Measurements from ENCODE around the gene TENM3. TPM values are rescaled to one million over a fixed set of nuclear protein-coding genes. Genes with fewer than 3 reads are reported as not detected.

TENM3 gene
- total RNA-seq, 1 donor from 2014 or later = not detected

- no peak overlapping the region for H3K27ac Mint-ChIP-seq
- peaks cover 3% of the 10 kb centered on the region for H3K27me3 Mint-ChIP-seq (ENCODE audit: insufficient read depth)
Observed at GRCh38 chr4:182717788-182718583, 474.8 kb downstream of the TENM3 start.

DNA sequence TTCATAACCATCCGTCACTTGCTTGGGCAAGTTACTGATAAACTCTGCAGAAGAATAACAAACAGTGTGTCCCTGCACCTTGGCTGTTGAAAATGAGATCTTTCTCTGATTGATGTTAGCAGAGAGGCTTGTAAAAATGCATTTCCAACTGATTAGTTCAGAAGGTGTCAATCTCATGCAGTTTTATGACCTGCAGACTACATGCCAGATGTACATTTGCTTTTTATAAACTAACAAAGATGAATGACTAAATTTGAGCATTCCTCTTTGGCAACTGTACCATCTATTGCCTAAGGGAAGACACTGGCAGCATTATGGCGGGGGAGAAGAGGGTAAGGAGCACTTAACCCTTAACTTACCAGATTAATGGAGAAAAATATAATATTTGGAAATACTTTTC, 481.2 kb downstream of the TENM3 start:
- Mint-ChIP-seq H3K9me3 (no peaks in the 10 kb centered on the region), H3K27ac (no peak overlapping the region), H3K27me3 (ENCODE audit: insufficient read depth) (no peaks in the 10 kb centered on the region), H3K4me3 (no peak overlapping the region), H3K36me3 (ENCODE audit: low read depth) (no peaks in the 10 kb centered on the region), H3K4me1 (ENCODE audit: low read depth) (no peaks in the 10 kb centered on the region)
- no peak for DNase-seq (ENCODE audit: low spot score)
- intact Hi-C loops (cut with micrococcal nuclease) = no loop called here

More at GRCh38 chr4:182717788-182718583, 474.8 kb downstream of the TENM3 start:
- intact Hi-C loops (cut with micrococcal nuclease) = no loop called here
- no peaks in the 10 kb centered on the region for H3K9me3 Mint-ChIP-seq
- no peaks in the 10 kb centered on the region for H3K4me1 Mint-ChIP-seq (ENCODE audit: low read depth)
- H3K36me3 Mint-ChIP-seq (ENCODE audit: low read depth) = no peaks in the 10 kb centered on the region
- no peak for DNase-seq (ENCODE audit: low spot score)
- no peak overlapping the region for H3K4me3 Mint-ChIP-seq

GRCh38 chr4:182729516-182729915, 486.3 kb downstream of the TENM3 start:
- Mint-ChIP-seq H3K27me3 (ENCODE audit: insufficient read depth) (no peaks in the 10 kb centered on the region), H3K9me3 (no peaks in the 10 kb centered on the region), H3K27ac (no peak overlapping the region), H3K36me3 (ENCODE audit: low read depth) (no peaks in the 10 kb centered on the region), H3K4me3 (no peak overlapping the region), H3K4me1 (ENCODE audit: low read depth) (no peaks in the 10 kb centered on the region)
- intact Hi-C loops (cut with micrococcal nuclease) = no loop called here
- no peak for DNase-seq (ENCODE audit: low spot score)

- H3K9me3 Mint-ChIP-seq = no peaks in the 10 kb centered on the region
Observed at GRCh38 chr4:182730791-182731190, 487.6 kb downstream of the TENM3 start.

DNA sequence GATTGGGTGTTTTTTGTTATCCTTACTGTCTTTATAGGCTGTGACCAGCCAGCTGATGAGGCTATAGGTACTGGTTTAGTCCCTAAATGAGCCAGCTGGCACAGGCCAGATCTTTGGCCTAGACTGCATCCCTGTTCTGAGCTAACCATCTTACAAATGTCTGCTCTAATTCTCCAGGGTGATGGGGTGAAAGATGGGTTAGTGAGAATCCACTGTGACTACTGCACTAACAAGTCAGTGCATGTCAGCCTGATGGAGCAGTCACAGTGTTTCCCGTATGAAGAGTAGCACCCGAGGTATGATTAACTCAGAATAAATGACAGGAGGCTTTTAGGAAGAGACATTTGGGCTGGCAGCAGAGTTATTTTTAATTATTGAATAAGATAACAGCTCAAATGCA, 493.0 kb downstream of the TENM3 start:
- H3K27ac Mint-ChIP-seq = no peak overlapping the region
- intact Hi-C loops (cut with micrococcal nuclease) = no loop called here
- no peaks in the 10 kb centered on the region for H3K9me3 Mint-ChIP-seq
- H3K36me3 Mint-ChIP-seq (ENCODE audit: low read depth) = no peaks in the 10 kb centered on the region
- no peak overlapping the region for H3K4me3 Mint-ChIP-seq
- DNase-seq (ENCODE audit: low spot score) = no peak
- no peaks in the 10 kb centered on the region for H3K4me1 Mint-ChIP-seq (ENCODE audit: low read depth)
- peaks cover 3% of the 10 kb centered on the region for H3K27me3 Mint-ChIP-seq (ENCODE audit: insufficient read depth)

More at GRCh38 chr4:182730791-182731190, 487.6 kb downstream of the TENM3 start:
- H3K4me3 Mint-ChIP-seq = no peak overlapping the region
- no peaks in the 10 kb centered on the region for H3K4me1 Mint-ChIP-seq (ENCODE audit: low read depth)
- no peaks in the 10 kb centered on the region for H3K27me3 Mint-ChIP-seq (ENCODE audit: insufficient read depth)
- H3K27ac Mint-ChIP-seq = no peak overlapping the region
- intact Hi-C loops (cut with micrococcal nuclease) = no loop called here
- H3K36me3 Mint-ChIP-seq (ENCODE audit: low read depth) = no peaks in the 10 kb centered on the region
- DNase-seq (ENCODE audit: low spot score) = no peak

DNA sequence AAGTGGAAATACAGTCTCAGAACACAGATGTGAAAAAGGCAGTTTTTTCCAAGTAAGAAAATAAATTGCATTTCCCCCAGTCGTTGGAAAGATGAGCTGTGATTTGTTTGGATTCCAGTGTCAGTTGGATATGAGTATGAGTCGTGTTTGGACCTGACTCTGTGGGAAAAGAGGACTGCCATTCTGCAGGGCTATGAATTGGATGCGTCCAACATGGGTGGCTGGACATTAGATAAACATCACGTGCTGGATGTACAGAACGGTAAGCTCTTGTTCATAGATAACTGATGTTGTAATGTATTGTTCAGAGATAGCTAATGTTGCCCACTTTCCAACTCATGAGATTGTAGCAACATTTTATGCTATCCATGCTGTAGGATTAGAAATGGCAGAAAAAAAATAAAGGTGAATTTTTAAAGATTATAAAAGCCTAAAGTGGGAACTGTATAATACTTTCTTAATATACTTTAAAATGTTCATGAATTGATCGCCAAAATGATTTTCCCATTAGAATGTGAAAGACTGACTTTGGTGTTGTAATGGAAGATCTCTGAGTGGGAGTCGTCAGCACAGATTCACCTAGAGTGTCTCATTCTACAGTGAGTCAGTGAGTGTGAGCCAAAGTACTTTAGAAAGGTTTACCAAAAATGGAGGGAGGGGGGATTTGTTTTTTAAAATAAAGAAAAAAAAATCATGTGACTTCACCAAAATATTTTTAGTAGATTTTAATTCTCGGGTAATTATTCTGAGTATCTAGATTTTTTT, 495.3 kb downstream of the TENM3 start:
- peaks cover 3% of the 10 kb centered on the region for H3K27me3 Mint-ChIP-seq (ENCODE audit: insufficient read depth)
- no peak overlapping the region for H3K4me3 Mint-ChIP-seq
- no peaks in the 10 kb centered on the region for H3K9me3 Mint-ChIP-seq
- H3K4me1 Mint-ChIP-seq (ENCODE audit: low read depth) = no peaks in the 10 kb centered on the region
- intact Hi-C loops (cut with micrococcal nuclease) = no loop called here
- no peak for DNase-seq (ENCODE audit: low spot score)
- H3K27ac Mint-ChIP-seq = no peak overlapping the region
- H3K36me3 Mint-ChIP-seq (ENCODE audit: low read depth) = no peaks in the 10 kb centered on the region

- Mint-ChIP-seq H3K9me3 (no peaks in the 10 kb centered on the region), H3K4me1 (ENCODE audit: low read depth) (no peaks in the 10 kb centered on the region), H3K36me3 (ENCODE audit: low read depth) (no peaks in the 10 kb centered on the region), H3K27ac (no peak overlapping the region), H3K4me3 (no peak overlapping the region), H3K27me3 (ENCODE audit: insufficient read depth) (peaks cover 3% of the 10 kb centered on the region)
- no peak for DNase-seq (ENCODE audit: low spot score)
- intact Hi-C loops (cut with micrococcal nuclease) = no loop called here
Observed at GRCh38 chr4:182740256-182740655, 497.1 kb downstream of the TENM3 start.

GRCh38 chr4:182741054-182741453, 497.9 kb downstream of the TENM3 start:
- H3K4me1 Mint-ChIP-seq (ENCODE audit: low read depth) = no peaks in the 10 kb centered on the region
- H3K27ac Mint-ChIP-seq = no peak overlapping the region
- DNase-seq (ENCODE audit: low spot score) = no peak
- no peaks in the 10 kb centered on the region for H3K9me3 Mint-ChIP-seq
- peaks cover 3% of the 10 kb centered on the region for H3K27me3 Mint-ChIP-seq (ENCODE audit: insufficient read depth)
- H3K36me3 Mint-ChIP-seq (ENCODE audit: low read depth) = no peaks in the 10 kb centered on the region
- intact Hi-C loops (cut with micrococcal nuclease) = no loop called here
- H3K4me3 Mint-ChIP-seq = no peak overlapping the region

GRCh38 chr4:182741914-182742313, 498.7 kb downstream of the TENM3 start:
- Mint-ChIP-seq H3K36me3 (ENCODE audit: low read depth) (no peaks in the 10 kb centered on the region), H3K9me3 (no peaks in the 10 kb centered on the region), H3K27ac (no peak overlapping the region), H3K4me3 (no peak overlapping the region), H3K4me1 (ENCODE audit: low read depth) (no peaks in the 10 kb centered on the region), H3K27me3 (ENCODE audit: insufficient read depth) (peaks cover 4% of the 10 kb centered on the region)
- DNase-seq (ENCODE audit: low spot score) = no peak
- intact Hi-C loops (cut with micrococcal nuclease) = no loop called here

GRCh38 chr4:182743815-182744214, 500.6 kb downstream of the TENM3 start:
- no peaks in the 10 kb centered on the region for H3K36me3 Mint-ChIP-seq (ENCODE audit: low read depth)
- no peak for DNase-seq (ENCODE audit: low spot score)
- H3K27ac Mint-ChIP-seq = no peak overlapping the region
- H3K4me3 Mint-ChIP-seq = no peak overlapping the region
- intact Hi-C loops (cut with micrococcal nuclease) = no loop called here
- no peaks in the 10 kb centered on the region for H3K9me3 Mint-ChIP-seq
- peaks cover 2% of the 10 kb centered on the region for H3K27me3 Mint-ChIP-seq (ENCODE audit: insufficient read depth)
- H3K4me1 Mint-ChIP-seq (ENCODE audit: low read depth) = no peaks in the 10 kb centered on the region

DNA sequence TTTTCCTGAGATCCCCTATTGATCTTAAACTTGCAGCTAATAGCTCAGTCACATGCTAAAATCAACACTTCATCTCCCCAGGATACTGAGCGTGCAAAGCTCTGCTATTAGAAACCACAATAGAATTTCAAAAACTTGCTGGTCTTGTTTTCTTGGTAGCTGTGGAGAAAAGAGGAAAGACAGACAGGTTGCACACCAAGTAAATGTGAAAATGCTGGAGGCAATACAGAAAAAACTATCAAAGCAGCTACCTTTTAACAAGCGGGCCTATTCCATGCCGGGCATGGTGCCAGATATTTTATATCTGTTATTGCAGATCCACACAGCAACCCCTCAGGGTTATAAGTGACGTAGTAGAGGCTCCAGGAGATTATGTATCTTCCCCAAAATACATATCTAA, 502.0 kb downstream of the TENM3 start:
- H3K27me3 Mint-ChIP-seq (ENCODE audit: insufficient read depth) = peaks cover 5% of the 10 kb centered on the region
- H3K9me3 Mint-ChIP-seq = no peaks in the 10 kb centered on the region
- H3K4me3 Mint-ChIP-seq = no peak overlapping the region
- intact Hi-C loops (cut with micrococcal nuclease) = no loop called here
- no peaks in the 10 kb centered on the region for H3K36me3 Mint-ChIP-seq (ENCODE audit: low read depth)
- H3K4me1 Mint-ChIP-seq (ENCODE audit: low read depth) = no peaks in the 10 kb centered on the region
- no peak for DNase-seq (ENCODE audit: low spot score)
- H3K27ac Mint-ChIP-seq = no peak overlapping the region

- Mint-ChIP-seq H3K36me3 (ENCODE audit: low read depth) (no peaks in the 10 kb centered on the region), H3K27ac (no peak overlapping the region), H3K9me3 (no peaks in the 10 kb centered on the region), H3K4me3 (no peak overlapping the region), H3K27me3 (ENCODE audit: insufficient read depth) (peaks cover 6% of the 10 kb centered on the region), H3K4me1 (ENCODE audit: low read depth) (no peaks in the 10 kb centered on the region)
- intact Hi-C loops (cut with micrococcal nuclease) = no loop called here
- no peak for DNase-seq (ENCODE audit: low spot score)
Observed at GRCh38 chr4:182746876-182747275, 503.7 kb downstream of the TENM3 start.

GRCh38 chr4:182748283-182748682, 505.1 kb downstream of the TENM3 start:
- intact Hi-C loops (cut with micrococcal nuclease) = no loop called here
- Mint-ChIP-seq H3K9me3 (no peaks in the 10 kb centered on the region), H3K27me3 (ENCODE audit: insufficient read depth) (peaks cover 6% of the 10 kb centered on the region), H3K4me3 (no peak overlapping the region), H3K4me1 (ENCODE audit: low read depth) (no peaks in the 10 kb centered on the region), H3K36me3 (ENCODE audit: low read depth) (no peaks in the 10 kb centered on the region), H3K27ac (no peak overlapping the region)
- no peak for DNase-seq (ENCODE audit: low spot score)
